ENCODE data around the gene EXOC2. TPM values are rescaled to one million over a fixed set of nuclear protein-coding genes. Genes with fewer than 3 reads are reported as not detected.

Gene EXOC2
- total RNA-seq, 1 donor from 2014 or later = 30.1 TPM

DNA sequence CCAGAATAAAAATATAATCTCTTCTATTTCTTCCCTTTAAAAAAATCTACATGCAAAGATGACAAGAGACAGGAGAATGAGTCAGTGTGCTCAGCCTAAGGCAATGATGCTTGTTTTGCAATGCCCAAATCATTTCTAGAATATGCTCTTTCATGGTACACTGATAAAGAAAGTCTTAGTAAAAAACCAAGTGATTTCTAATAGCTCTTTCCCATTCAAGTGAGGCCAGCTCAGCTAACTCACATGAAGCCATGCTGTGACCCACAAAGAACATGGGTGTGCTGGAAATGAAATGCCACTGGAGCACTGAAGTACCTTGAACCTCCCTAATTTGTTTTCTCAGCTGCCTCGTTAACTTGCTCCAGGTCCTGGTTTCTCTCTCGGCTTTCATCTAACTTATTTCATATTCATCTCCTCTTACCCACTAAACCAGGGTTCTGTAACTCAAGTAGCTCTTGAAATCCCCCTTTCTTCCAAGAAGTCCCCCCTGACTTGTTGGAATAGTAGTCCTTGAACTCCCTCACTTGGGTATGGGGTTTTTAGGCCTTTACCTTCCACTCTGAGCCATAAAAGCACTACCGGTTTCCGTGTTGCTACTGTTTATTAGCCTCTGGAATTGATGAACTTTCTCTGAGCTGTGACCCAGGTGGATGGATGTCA is 208.7 kb downstream of the EXOC2 start:
- Mint-ChIP-seq H3K4me1 (ENCODE audit: unreplicated experiment) (no peaks in the 10 kb centered on the region), H3K27ac (ENCODE audit: unreplicated experiment) (no peak overlapping the region), H3K9me3 (ENCODE audit: unreplicated experiment) (peaks cover 26% of the 10 kb centered on the region), H3K27me3 (ENCODE audit: unreplicated experiment) (no peaks in the 10 kb centered on the region), H3K36me3 (ENCODE audit: unreplicated experiment) (peaks cover 48% of the 10 kb centered on the region), H3K4me3 (ENCODE audit: unreplicated experiment) (no peak overlapping the region)
- TF ChIP-seq, protein P1, sequence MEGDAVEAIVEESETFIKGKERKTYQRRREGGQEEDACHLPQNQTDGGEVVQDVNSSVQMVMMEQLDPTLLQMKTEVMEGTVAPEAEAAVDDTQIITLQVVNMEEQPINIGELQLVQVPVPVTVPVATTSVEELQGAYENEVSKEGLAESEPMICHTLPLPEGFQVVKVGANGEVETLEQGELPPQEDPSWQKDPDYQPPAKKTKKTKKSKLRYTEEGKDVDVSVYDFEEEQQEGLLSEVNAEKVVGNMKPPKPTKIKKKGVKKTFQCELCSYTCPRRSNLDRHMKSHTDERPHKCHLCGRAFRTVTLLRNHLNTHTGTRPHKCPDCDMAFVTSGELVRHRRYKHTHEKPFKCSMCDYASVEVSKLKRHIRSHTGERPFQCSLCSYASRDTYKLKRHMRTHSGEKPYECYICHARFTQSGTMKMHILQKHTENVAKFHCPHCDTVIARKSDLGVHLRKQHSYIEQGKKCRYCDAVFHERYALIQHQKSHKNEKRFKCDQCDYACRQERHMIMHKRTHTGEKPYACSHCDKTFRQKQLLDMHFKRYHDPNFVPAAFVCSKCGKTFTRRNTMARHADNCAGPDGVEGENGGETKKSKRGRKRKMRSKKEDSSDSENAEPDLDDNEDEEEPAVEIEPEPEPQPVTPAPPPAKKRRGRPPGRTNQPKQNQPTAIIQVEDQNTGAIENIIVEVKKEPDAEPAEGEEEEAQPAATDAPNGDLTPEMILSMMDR (IDR thresholded peaks at IDR 0.05) = no peak
- DNase-seq (ENCODE audit: extremely low spot score, unreplicated experiment) = no peak

DNA sequence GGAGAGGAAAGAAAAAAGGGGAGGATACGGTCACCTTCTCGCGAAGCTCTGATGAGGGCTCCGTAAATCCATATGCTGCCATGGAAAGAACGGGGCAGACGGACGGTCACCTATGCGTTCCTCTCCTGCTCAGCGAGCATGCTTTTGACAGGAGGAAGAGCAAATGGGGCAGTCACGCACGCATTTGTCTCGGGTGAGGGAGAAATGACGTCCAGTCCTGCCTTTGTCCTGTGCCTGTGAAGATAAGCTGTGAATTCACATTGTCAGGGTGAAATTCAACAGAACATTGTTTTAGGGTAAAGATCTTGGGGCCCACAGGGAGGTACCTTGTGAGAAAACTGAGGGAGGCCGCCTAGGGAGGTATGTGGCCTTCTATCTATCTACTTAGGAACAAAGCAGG is 217.6 kb downstream of the EXOC2 start:
- no peak for DNase-seq (ENCODE audit: extremely low spot score, unreplicated experiment)
- Mint-ChIP-seq H3K4me3 (ENCODE audit: unreplicated experiment) (no peak overlapping the region), H3K27ac (ENCODE audit: unreplicated experiment) (no peak overlapping the region), H3K27me3 (ENCODE audit: unreplicated experiment) (no peaks in the 10 kb centered on the region), H3K9me3 (ENCODE audit: unreplicated experiment) (peaks cover 11% of the 10 kb centered on the region), H3K36me3 (ENCODE audit: unreplicated experiment) (no peaks in the 10 kb centered on the region), H3K4me1 (ENCODE audit: unreplicated experiment) (peaks cover 2% of the 10 kb centered on the region)
- TF ChIP-seq, protein P1 (IDR thresholded peaks at IDR 0.05) = no peak

DNA sequence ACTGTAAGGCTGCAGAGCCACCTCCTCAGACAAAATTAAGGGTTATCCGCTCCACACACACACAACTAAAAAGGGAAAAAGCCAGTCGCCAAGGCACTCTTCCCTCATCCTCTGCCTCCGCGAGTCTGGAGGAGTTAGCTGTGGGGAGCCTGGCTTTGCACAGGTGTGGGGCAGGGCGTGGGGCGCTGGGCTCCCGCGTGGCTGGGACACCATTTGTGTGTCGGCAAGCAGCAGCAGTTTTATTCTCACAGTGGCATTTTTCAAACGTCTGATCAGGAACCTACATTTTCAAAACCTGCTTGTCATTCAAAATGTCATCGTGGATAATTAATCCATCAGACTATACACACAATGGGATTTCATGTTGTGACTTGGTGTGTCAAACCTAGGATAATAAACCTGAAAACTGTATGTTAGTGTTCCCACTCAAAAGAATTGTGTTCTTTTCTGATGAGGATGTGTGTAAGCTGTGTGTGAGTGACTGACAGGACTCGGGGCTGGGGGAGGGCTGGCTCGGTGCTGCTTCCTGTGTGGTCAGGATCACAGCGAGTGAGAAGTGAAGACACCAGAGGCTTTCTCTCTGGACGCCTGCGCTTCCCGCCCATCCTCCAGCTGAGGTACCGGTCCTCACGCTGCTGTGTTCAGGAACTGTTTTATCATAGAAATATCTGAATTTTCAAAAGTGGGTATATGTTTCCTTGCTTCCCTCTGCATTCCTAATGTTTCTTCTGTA is 218.3 kb downstream of the EXOC2 start:
- TF ChIP-seq, protein P1 (IDR thresholded peaks at IDR 0.05) = no peak
- H3K4me3 Mint-ChIP-seq (ENCODE audit: unreplicated experiment) = no peak overlapping the region

DNA sequence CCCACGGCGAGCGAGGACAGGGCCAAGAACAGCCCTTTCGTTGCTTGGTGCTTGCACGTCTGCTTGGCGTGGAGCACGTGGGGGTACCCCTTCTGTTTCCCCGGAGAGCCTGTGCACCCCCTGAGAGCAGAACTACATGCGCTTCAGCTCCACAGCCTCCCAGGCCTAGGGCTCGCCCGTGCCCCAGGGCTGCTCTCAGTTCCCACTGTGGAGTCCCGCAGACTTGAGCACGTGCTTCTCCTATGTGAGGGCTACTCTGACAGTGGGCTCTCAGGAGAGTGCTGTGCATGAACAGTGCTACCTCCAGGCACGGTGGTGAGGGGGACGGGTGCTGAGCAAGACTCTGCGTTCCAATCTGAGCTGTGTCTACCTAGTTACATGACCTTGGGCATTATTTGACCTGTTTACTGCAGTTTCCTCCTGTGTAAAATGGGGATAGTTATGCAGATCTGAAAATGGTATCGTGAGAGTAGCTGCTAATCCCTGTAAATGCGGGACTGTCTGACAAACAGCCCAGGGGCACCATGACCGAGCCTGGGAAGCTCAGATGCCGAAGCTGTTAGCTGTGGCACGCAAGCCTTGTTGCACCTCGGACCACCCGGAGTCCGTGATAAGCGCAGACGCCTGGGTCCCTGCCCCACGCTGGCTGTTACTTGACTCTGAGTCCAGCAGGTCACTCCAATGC is 219.0 kb downstream of the EXOC2 start:
- TF ChIP-seq, protein P1 (IDR thresholded peaks at IDR 0.05) = no peak
- Mint-ChIP-seq H3K4me3 (ENCODE audit: unreplicated experiment) (no peak overlapping the region), H3K4me1 (ENCODE audit: unreplicated experiment) (peaks cover 2% of the 10 kb centered on the region)

More for the DNA sequence above, 218.3 kb downstream of the EXOC2 start:
- Mint-ChIP-seq H3K36me3 (ENCODE audit: unreplicated experiment) (no peaks in the 10 kb centered on the region), H3K9me3 (ENCODE audit: unreplicated experiment) (peaks cover 6% of the 10 kb centered on the region), H3K27ac (ENCODE audit: unreplicated experiment) (no peak overlapping the region), H3K27me3 (ENCODE audit: unreplicated experiment) (no peaks in the 10 kb centered on the region), H3K4me1 (ENCODE audit: unreplicated experiment) (peaks cover 2% of the 10 kb centered on the region)
- no peak for DNase-seq (ENCODE audit: extremely low spot score, unreplicated experiment)

DNA sequence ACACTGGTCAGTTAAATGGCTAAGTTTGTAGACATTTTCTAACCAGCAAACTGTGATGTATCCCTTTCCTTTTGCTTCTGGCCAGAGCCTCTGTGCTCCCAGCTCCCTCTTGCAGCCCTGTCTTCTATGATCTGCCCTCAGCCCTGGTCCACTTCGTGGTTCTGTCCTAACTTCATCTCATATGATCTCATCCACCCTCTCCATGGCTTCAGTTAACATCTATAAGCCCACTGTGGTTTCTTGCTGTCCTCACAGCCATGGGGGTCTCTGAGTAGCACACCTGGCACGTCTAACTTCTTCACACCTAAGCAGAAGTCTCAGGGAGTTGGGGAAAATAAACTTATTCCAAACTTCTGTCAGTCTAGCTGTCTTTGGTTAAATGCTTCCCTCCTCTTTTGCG is 219.6 kb downstream of the EXOC2 start:
- TF ChIP-seq, protein P1 (IDR thresholded peaks at IDR 0.05) = no peak
- H3K9me3 Mint-ChIP-seq (ENCODE audit: unreplicated experiment) = no peaks in the 10 kb centered on the region
- no peaks in the 10 kb centered on the region for H3K27me3 Mint-ChIP-seq (ENCODE audit: unreplicated experiment)
- H3K27ac Mint-ChIP-seq (ENCODE audit: unreplicated experiment) = no peak overlapping the region
- no peak for DNase-seq (ENCODE audit: extremely low spot score, unreplicated experiment)
- no peak overlapping the region for H3K4me3 Mint-ChIP-seq (ENCODE audit: unreplicated experiment)
- H3K36me3 Mint-ChIP-seq (ENCODE audit: unreplicated experiment) = no peaks in the 10 kb centered on the region
- peaks cover 2% of the 10 kb centered on the region for H3K4me1 Mint-ChIP-seq (ENCODE audit: unreplicated experiment)

More for the DNA sequence above, 219.0 kb downstream of the EXOC2 start:
- H3K36me3 Mint-ChIP-seq (ENCODE audit: unreplicated experiment) = no peaks in the 10 kb centered on the region
- H3K27ac Mint-ChIP-seq (ENCODE audit: unreplicated experiment) = no peak overlapping the region
- no peaks in the 10 kb centered on the region for H3K27me3 Mint-ChIP-seq (ENCODE audit: unreplicated experiment)
- DNase-seq (ENCODE audit: extremely low spot score, unreplicated experiment) = no peak
- no peaks in the 10 kb centered on the region for H3K9me3 Mint-ChIP-seq (ENCODE audit: unreplicated experiment)

Data from osteocyte (in vitro differentiated cells).